Measurements from ENCODE around the gene TRAF6. TPM values are rescaled to one million over a fixed set of nuclear protein-coding genes. Genes with fewer than 3 reads are reported as not detected.
A peak's percentile ranks its signal among the peaks of the same experiment; 100 is the strongest.

TRAF6 gene
- total and polyA plus RNA-seq, 2 experiments from 2014 or later, result 4.2 to 10.5 TPM

DNA sequence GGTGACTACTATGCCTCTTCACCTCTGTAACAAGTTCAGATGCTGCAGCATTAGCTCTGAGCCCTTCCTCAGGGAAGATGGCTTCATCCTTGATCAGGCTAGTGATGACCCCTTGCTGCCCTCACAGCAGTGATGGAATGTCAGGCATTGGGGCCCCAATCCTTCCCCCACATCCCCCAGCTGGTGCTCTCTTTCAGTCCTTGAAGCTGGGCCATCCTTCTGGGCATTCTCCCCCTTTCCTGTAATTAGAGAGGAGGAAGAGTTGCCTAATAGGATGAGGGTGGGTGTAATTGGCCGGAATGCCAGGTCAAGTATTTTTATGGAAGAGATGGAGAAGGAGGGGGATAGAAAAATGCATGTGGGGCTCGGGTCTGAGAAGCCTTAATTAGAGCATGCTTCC lies 62.6 kb downstream of the TRAF6 start:
- Histone ChIP-seq H2AFZ (no peak overlapping the region), H3K27me3 (ENCODE audit: insufficient read depth) (no peaks in the 10 kb centered on the region), H3K4me1 (ENCODE audit: insufficient read depth) (no peaks in the 10 kb centered on the region), H3K79me2 (replicated peaks; ENCODE audit: insufficient read depth) (no peaks in the 10 kb centered on the region), H3K4me3 (no peak overlapping the region), H3K27ac (ENCODE audit: low read depth) (no peak overlapping the region), H3K9me2 (ENCODE audit: insufficient read depth) (no peaks in the 10 kb centered on the region), H3K36me3 (ENCODE audit: insufficient read depth) (no peaks in the 10 kb centered on the region), H4K20me1 (replicated peaks; ENCODE audit: insufficient read depth) (no peaks in the 10 kb centered on the region), H3K4me2 (no peak overlapping the region), H3F3A (replicated peaks; ENCODE audit: low read depth) (no peaks in the 10 kb centered on the region)
- no peak overlapping the region for H3K4me3 Mint-ChIP-seq
- peaks cover 4% of the 10 kb centered on the region; the same call in 1 of the 3 replicates for H3K36me3 Mint-ChIP-seq (ENCODE audit: low read depth)
- no peak overlapping the region for H3K27ac Mint-ChIP-seq
- H3K4me1 Mint-ChIP-seq, result peaks cover 7% of the 10 kb centered on the region; the same call in 2 of the 3 replicates
- H3K27me3 Mint-ChIP-seq (ENCODE audit: insufficient read depth, low read depth, poor library complexity), result no peaks in the 10 kb centered on the region
- no peak for TF ChIP-seq ZNF331 (CRISPR knock-in tag; IDR thresholded peaks at IDR 0.05; ENCODE audit: low read depth)
- no peaks in the 10 kb centered on the region for H3K9me3 Mint-ChIP-seq
- DNase-seq (ENCODE audit: low spot score), result peak; percentile 18
- ATAC-seq, result peak; percentile 48; the same call in 2 of the 3 replicates

DNA sequence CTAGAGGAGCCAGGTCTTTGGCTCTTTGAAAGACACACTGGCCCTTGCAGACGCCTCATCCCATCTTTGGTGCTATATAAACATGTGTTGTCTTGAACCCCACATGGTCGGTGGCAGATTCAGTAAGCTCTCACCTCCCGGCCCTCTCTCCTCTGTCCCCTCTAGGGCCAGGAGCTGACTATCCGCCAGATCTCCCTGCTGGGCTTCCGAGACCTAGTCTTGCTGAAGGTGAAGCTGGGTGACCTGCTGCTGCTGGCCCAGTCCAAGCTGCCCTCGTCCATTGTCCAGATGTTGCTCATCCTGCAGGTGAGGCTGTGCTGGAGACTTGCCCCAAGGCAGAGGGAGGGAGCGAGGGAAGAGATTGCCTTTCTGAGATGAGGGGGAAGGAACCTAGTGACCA lies 63.9 kb downstream of the TRAF6 start:
- DNase-seq (ENCODE audit: low spot score), result no peak
- Histone ChIP-seq H4K20me1 (replicated peaks; ENCODE audit: insufficient read depth) (no peaks in the 10 kb centered on the region), H3K4me1 (ENCODE audit: insufficient read depth) (no peaks in the 10 kb centered on the region), H3K4me2 (no peak overlapping the region), H3K27ac (ENCODE audit: low read depth) (no peak overlapping the region), H3F3A (replicated peaks; ENCODE audit: low read depth) (no peaks in the 10 kb centered on the region), H3K79me2 (replicated peaks; ENCODE audit: insufficient read depth) (no peaks in the 10 kb centered on the region), H2AFZ (no peak overlapping the region), H3K9me2 (ENCODE audit: insufficient read depth) (no peaks in the 10 kb centered on the region), H3K36me3 (ENCODE audit: insufficient read depth) (no peaks in the 10 kb centered on the region), H3K4me3 (no peak overlapping the region), H3K27me3 (ENCODE audit: insufficient read depth) (no peaks in the 10 kb centered on the region)
- no peak for ATAC-seq
- TF ChIP-seq ZNF331 (CRISPR knock-in tag; IDR thresholded peaks at IDR 0.05; ENCODE audit: low read depth), result no peak
- TF ChIP-seq STAT1 (IDR thresholded peaks at IDR 0.05; ENCODE audit: unreplicated experiment), result no peak
- TF ChIP-seq, protein P1, sequence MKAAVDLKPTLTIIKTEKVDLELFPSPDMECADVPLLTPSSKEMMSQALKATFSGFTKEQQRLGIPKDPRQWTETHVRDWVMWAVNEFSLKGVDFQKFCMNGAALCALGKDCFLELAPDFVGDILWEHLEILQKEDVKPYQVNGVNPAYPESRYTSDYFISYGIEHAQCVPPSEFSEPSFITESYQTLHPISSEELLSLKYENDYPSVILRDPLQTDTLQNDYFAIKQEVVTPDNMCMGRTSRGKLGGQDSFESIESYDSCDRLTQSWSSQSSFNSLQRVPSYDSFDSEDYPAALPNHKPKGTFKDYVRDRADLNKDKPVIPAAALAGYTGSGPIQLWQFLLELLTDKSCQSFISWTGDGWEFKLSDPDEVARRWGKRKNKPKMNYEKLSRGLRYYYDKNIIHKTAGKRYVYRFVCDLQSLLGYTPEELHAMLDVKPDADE (IDR thresholded peaks at IDR 0.05), result no peak
- no peak for TF ChIP-seq POLR2AphosphoS5 (IDR thresholded peaks at IDR 0.05; ENCODE audit: low read depth)
- TF ChIP-seq ZNF114 (CRISPR knock-in tag; IDR thresholded peaks at IDR 0.05), result no peak
- no peak for TF ChIP-seq EZH2phosphoT487 (IDR thresholded peaks at IDR 0.05; ENCODE audit: unreplicated experiment)
- TF ChIP-seq, protein P2, sequence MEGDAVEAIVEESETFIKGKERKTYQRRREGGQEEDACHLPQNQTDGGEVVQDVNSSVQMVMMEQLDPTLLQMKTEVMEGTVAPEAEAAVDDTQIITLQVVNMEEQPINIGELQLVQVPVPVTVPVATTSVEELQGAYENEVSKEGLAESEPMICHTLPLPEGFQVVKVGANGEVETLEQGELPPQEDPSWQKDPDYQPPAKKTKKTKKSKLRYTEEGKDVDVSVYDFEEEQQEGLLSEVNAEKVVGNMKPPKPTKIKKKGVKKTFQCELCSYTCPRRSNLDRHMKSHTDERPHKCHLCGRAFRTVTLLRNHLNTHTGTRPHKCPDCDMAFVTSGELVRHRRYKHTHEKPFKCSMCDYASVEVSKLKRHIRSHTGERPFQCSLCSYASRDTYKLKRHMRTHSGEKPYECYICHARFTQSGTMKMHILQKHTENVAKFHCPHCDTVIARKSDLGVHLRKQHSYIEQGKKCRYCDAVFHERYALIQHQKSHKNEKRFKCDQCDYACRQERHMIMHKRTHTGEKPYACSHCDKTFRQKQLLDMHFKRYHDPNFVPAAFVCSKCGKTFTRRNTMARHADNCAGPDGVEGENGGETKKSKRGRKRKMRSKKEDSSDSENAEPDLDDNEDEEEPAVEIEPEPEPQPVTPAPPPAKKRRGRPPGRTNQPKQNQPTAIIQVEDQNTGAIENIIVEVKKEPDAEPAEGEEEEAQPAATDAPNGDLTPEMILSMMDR (conservative IDR thresholded peaks at IDR 0.05; ENCODE audit: low read depth in 2 of 2), result no peak
- TF ChIP-seq, protein P3, sequence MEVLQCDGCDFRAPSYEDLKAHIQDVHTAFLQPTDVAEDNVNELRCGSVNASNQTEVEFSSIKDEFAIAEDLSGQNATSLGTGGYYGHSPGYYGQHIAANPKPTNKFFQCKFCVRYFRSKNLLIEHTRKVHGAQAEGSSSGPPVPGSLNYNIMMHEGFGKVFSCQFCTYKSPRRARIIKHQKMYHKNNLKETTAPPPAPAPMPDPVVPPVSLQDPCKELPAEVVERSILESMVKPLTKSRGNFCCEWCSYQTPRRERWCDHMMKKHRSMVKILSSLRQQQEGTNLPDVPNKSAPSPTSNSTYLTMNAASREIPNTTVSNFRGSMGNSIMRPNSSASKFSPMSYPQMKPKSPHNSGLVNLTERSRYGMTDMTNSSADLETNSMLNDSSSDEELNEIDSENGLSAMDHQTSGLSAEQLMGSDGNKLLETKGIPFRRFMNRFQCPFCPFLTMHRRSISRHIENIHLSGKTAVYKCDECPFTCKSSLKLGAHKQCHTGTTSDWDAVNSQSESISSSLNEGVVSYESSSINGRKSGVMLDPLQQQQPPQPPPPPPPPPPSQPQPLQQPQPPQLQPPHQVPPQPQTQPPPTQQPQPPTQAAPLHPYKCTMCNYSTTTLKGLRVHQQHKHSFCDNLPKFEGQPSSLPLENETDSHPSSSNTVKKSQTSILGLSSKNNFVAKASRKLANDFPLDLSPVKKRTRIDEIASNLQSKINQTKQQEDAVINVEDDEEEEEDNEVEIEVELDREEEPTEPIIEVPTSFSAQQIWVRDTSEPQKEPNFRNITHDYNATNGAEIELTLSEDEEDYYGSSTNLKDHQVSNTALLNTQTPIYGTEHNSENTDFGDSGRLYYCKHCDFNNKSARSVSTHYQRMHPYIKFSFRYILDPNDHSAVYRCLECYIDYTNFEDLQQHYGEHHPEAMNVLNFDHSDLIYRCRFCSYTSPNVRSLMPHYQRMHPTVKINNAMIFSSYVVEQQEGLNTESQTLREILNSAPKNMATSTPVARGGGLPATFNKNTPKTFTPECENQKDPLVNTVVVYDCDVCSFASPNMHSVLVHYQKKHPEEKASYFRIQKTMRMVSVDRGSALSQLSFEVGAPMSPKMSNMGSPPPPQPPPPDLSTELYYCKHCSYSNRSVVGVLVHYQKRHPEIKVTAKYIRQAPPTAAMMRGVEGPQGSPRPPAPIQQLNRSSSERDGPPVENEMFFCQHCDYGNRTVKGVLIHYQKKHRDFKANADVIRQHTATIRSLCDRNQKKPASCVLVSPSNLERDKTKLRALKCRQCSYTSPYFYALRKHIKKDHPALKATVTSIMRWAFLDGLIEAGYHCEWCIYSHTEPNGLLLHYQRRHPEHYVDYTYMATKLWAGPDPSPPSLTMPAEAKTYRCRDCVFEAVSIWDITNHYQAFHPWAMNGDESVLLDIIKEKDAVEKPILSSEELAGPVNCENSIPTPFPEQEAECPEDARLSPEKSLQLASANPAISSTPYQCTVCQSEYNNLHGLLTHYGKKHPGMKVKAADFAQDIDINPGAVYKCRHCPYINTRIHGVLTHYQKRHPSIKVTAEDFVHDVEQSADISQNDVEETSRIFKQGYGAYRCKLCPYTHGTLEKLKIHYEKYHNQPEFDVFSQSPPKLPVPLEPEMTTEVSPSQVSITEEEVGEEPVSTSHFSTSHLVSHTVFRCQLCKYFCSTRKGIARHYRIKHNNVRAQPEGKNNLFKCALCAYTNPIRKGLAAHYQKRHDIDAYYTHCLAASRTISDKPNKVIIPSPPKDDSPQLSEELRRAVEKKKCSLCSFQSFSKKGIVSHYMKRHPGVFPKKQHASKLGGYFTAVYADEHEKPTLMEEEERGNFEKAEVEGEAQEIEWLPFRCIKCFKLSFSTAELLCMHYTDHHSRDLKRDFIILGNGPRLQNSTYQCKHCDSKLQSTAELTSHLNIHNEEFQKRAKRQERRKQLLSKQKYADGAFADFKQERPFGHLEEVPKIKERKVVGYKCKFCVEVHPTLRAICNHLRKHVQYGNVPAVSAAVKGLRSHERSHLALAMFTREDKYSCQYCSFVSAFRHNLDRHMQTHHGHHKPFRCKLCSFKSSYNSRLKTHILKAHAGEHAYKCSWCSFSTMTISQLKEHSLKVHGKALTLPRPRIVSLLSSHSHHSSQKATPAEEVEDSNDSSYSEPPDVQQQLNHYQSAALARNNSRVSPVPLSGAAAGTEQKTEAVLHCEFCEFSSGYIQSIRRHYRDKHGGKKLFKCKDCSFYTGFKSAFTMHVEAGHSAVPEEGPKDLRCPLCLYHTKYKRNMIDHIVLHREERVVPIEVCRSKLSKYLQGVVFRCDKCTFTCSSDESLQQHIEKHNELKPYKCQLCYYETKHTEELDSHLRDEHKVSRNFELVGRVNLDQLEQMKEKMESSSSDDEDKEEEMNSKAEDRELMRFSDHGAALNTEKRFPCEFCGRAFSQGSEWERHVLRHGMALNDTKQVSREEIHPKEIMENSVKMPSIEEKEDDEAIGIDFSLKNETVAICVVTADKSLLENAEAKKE (CRISPR knock-in tag; IDR thresholded peaks at IDR 0.05), result no peak
- Mint-ChIP-seq H3K27me3 (ENCODE audit: insufficient read depth, low read depth, poor library complexity) (no peaks in the 10 kb centered on the region), H3K4me1 (peaks cover 7% of the 10 kb centered on the region; the same call in 2 of the 3 replicates), H3K27ac (no peak overlapping the region), H3K9me3 (peaks cover 5% of the 10 kb centered on the region; the same call in 2 of the 3 replicates), H3K4me3 (no peak overlapping the region), H3K36me3 (ENCODE audit: low read depth) (peaks cover 7% of the 10 kb centered on the region; the same call in 1 of the 3 replicates)

Data from GM23338 (cell line).